H9 (cell line): ENCODE data around the gene DACH1. TPM values are rescaled to one million over a fixed set of nuclear protein-coding genes. Genes with fewer than 3 reads are reported as not detected.

Experiments used
- DNase-seq: peaks from one replicate; pipeline ENCODE4 v3.0.0-alpha.2; 2017
- H2AFZ ChIP-seq: one replicate; pipeline ENCODE4 v1.6.1; 2013; ENCODE audit warnings: mild to moderate bottlenecking, low read length, control low read depth, moderate library complexity
- H2AK5ac ChIP-seq: 2 replicates; pipeline ENCODE4 v1.6.1; 2013; ENCODE audit warnings: low read length, control low read depth, mixed read lengths; ENCODE audit not compliant: insufficient read length
- H2BK120ac ChIP-seq: one replicate; pipeline ENCODE4 v1.6.1; 2013; ENCODE audit warnings: low read depth, mild to moderate bottlenecking, low read length, control low read depth, inconsistent platforms; ENCODE audit not compliant: poor library complexity, severe bottlenecking
- H2BK12ac ChIP-seq: 2 replicates; pipeline ENCODE4 v1.6.1; 2013; ENCODE audit warnings: low read length, control low read depth, mixed read lengths, low read depth; ENCODE audit not compliant: insufficient read length
- H2BK15ac ChIP-seq: 2 replicates; pipeline ENCODE4 v1.6.1; 2013; ENCODE audit warnings: low read depth, low read length, control low read depth
- H2BK20ac ChIP-seq: one replicate; pipeline ENCODE4 v1.6.1; 2013; ENCODE audit warnings: low read depth, mild to moderate bottlenecking, low read length, control low read depth, inconsistent platforms; ENCODE audit not compliant: poor library complexity, severe bottlenecking
- H2BK5ac ChIP-seq: 2 replicates; pipeline ENCODE4 v1.6.1; 2013; ENCODE audit warnings: low read length, control low read depth, mixed read lengths; ENCODE audit not compliant: insufficient read length
- H3K14ac ChIP-seq: 2 replicates; pipeline ENCODE4 v1.6.1; 2013; ENCODE audit warnings: low read length, control low read depth; ENCODE audit not compliant: insufficient read depth
- H3K18ac ChIP-seq: 2 replicates; pipeline ENCODE4 v1.6.1; 2013; ENCODE audit warnings: low read depth, mild to moderate bottlenecking, mixed read lengths, low read length, control low read depth; ENCODE audit not compliant: insufficient read length
- H3K23ac ChIP-seq: 2 replicates; pipeline ENCODE4 v1.6.1; 2013; ENCODE audit warnings: low read length, control low read depth, mixed read lengths, low read depth; ENCODE audit not compliant: insufficient read length
- H3K23me2 ChIP-seq: 2 replicates; pipeline ENCODE4 v1.6.1; 2013; ENCODE audit warnings: low read depth, mild to moderate bottlenecking, mixed read lengths, low read length, control low read depth; ENCODE audit not compliant: insufficient read length, poor library complexity, severe bottlenecking
- H3K27ac ChIP-seq: 2 replicates; pipeline ENCODE4 v1.5.1; 2013; ENCODE audit warnings: low read length, control low read depth, mixed read lengths, low read depth; ENCODE audit not compliant: insufficient read length
- H3K27me3 ChIP-seq: 2 replicates; pipeline ENCODE4 v1.6.1; 2013; ENCODE audit warnings: low read length, control low read depth, inconsistent platforms; ENCODE audit not compliant: insufficient read depth
- H3K4ac ChIP-seq: 2 replicates; pipeline ENCODE4 v1.6.1; 2013; ENCODE audit warnings: low read depth, mild to moderate bottlenecking, control low read depth, inconsistent platforms, low read length, moderate library complexity
- H3K4me1 ChIP-seq: 2 replicates; pipeline ENCODE4 v1.6.1; 2013; ENCODE audit warnings: low read length, control low read depth, inconsistent platforms; ENCODE audit not compliant: insufficient read depth
- H3K4me2 ChIP-seq: 2 replicates; pipeline ENCODE4 v1.6.1; 2013; ENCODE audit warnings: low read length, control low read depth, mixed read lengths; ENCODE audit not compliant: insufficient read length, insufficient read depth
- H3K56ac ChIP-seq: 2 replicates; pipeline ENCODE4 v1.6.1; 2013; ENCODE audit warnings: low read depth, mild to moderate bottlenecking, mixed read lengths, low read length, control low read depth; ENCODE audit not compliant: insufficient read length
- H3K79me1 ChIP-seq: 2 replicates; pipeline ENCODE4 v1.6.1; 2013; ENCODE audit warnings: low read depth, mild to moderate bottlenecking, moderate library complexity, low read length, control low read depth, inconsistent platforms; ENCODE audit not compliant: insufficient read depth, poor library complexity, severe bottlenecking
- H3K79me2 ChIP-seq: 2 replicates; pipeline ENCODE4 v1.6.1; 2013; ENCODE audit warnings: low read length, control low read depth, inconsistent platforms; ENCODE audit not compliant: insufficient read depth
- H3K9ac ChIP-seq: 2 replicates; pipeline ENCODE4 v1.6.1; 2013; ENCODE audit warnings: low read length, control low read depth, mixed read lengths; ENCODE audit not compliant: insufficient read length; ENCODE audit errors: extremely low read depth
- H3K9me3 ChIP-seq: one replicate; pipeline ENCODE4 v1.6.1; 2013; ENCODE audit warnings: low read depth, low read length, inconsistent platforms; ENCODE audit not compliant: control insufficient read depth
- H3T11ph ChIP-seq: one replicate; pipeline ENCODE4 v1.6.1; 2013; ENCODE audit warnings: mild to moderate bottlenecking, low read length, control low read depth, inconsistent platforms
- H4K20me1 ChIP-seq: one replicate; pipeline ENCODE4 v1.6.1; 2013; ENCODE audit not compliant: control insufficient read depth, insufficient read length, insufficient read depth
- H4K5ac ChIP-seq: 2 replicates; pipeline ENCODE4 v1.6.1; 2013; ENCODE audit warnings: low read depth, mild to moderate bottlenecking, mixed read lengths, low read length, control low read depth; ENCODE audit not compliant: insufficient read length
- H4K8ac ChIP-seq: replicated peaks from 2 replicates; pipeline ENCODE4 v1.6.1; 2013; ENCODE audit warnings: low read length, control low read depth, mixed read lengths, low read depth; ENCODE audit not compliant: insufficient read length
- H4K91ac ChIP-seq: 2 replicates; pipeline ENCODE4 v1.6.1; 2013; ENCODE audit warnings: low read depth, mild to moderate bottlenecking, moderate library complexity, mixed read lengths, low read length, control low read depth; ENCODE audit not compliant: insufficient read length
- H3K27ac Mint-ChIP-seq, 3 experiments: 2 replicates in 2 of 3; 3 replicates in 1 of 3; pipeline ENCODE4 v1.8.0; 2020 to 2021; ENCODE audit warnings: mixed read lengths in 3 of 3, mild to moderate bottlenecking in 1 of 3, moderate library complexity in 1 of 3
- H3K27me3 Mint-ChIP-seq: 2 replicates; pipeline ENCODE4 v1.8.0; 2021; ENCODE audit warnings: low read depth, mild to moderate bottlenecking, moderate library complexity, mixed read lengths
- H3K36me3 Mint-ChIP-seq, 3 experiments: 2 replicates in 2 of 3; 3 replicates in 1 of 3; pipeline ENCODE4 v1.8.0; 2020 to 2021; ENCODE audit warnings: low read depth in 3 of 3, mixed read lengths in 3 of 3; ENCODE audit not compliant: insufficient read depth in 1 of 3
- H3K4me1 Mint-ChIP-seq, 2 experiments: 2 replicates each; pipeline ENCODE4 v1.8.0; 2020; ENCODE audit warnings: mixed read lengths in 2 of 2
- H3K4me3 Mint-ChIP-seq, 2 experiments: 2 replicates in 1 of 2; 3 replicates in 1 of 2; pipeline ENCODE4 v1.8.0; 2020 to 2021; ENCODE audit warnings: mild to moderate bottlenecking in 2 of 2, mixed read lengths in 2 of 2, moderate library complexity in 1 of 2
- H3K9me3 Mint-ChIP-seq, 2 experiments: 2 replicates in 1 of 2; 3 replicates in 1 of 2; pipeline ENCODE4 v1.8.0; 2020; ENCODE audit warnings: mild to moderate bottlenecking in 2 of 2, mixed read lengths in 2 of 2, moderate library complexity in 1 of 2
- CTCF ChIP-seq: fragments of 200-600 bp; sonication (generic); conservative IDR thresholded peaks from 3 replicates; pipeline ENCODE4 v1.8.0; 2021; ENCODE audit warnings: antibody characterized with exemption, mild to moderate bottlenecking
- total RNA-seq: library from RNA; stranded (reverse); gene quantifications from 2 replicates; pipeline ENCODE4 v1.2.1, GENCODE V29; 2021

DACH1 gene
- total RNA-seq, 1 experiment from 2014 or later = not detected

- no peak overlapping the region for H3K27ac Mint-ChIP-seq
- H4K20me1 ChIP-seq = no peaks in the 10 kb centered on the region
- H3T11ph ChIP-seq = no peak overlapping the region
- no peak overlapping the region for H2BK15ac ChIP-seq
- H2BK5ac ChIP-seq = no peak overlapping the region
- no peak overlapping the region for H2BK12ac ChIP-seq
- DNase-seq = no peak
- no peak overlapping the region for H3K4me3 Mint-ChIP-seq
- TF ChIP-seq CTCF = no peak
- H3K9ac ChIP-seq = no peak overlapping the region
- no peak overlapping the region for H2AFZ ChIP-seq
- no peaks in the 10 kb centered on the region for H3K23me2 ChIP-seq
- no peaks in the 10 kb centered on the region for H3K79me2 ChIP-seq
- no peaks in the 10 kb centered on the region for H3K9me3 ChIP-seq
- no peak overlapping the region for H4K5ac ChIP-seq
- H3K27me3 ChIP-seq = no peaks in the 10 kb centered on the region
- no peak overlapping the region for H3K14ac ChIP-seq
- no peaks in the 10 kb centered on the region for H3K4me1 Mint-ChIP-seq
- H4K91ac ChIP-seq = no peak overlapping the region
- H3K4me2 ChIP-seq = no peak overlapping the region
- no peak overlapping the region for H3K23ac ChIP-seq
- H2BK20ac ChIP-seq = no peak overlapping the region
- H3K4me1 ChIP-seq = no peaks in the 10 kb centered on the region
- no peaks in the 10 kb centered on the region for H3K27me3 Mint-ChIP-seq
- H3K9me3 Mint-ChIP-seq = no peaks in the 10 kb centered on the region
- H3K36me3 Mint-ChIP-seq = no peaks in the 10 kb centered on the region
- no peaks in the 10 kb centered on the region for H3K79me1 ChIP-seq
- H3K56ac ChIP-seq = no peak overlapping the region
- no peak overlapping the region for H2BK120ac ChIP-seq
- no peak overlapping the region for H2AK5ac ChIP-seq
- no peak overlapping the region for H3K4ac ChIP-seq
- no peak overlapping the region for H3K18ac ChIP-seq
- no peak overlapping the region for H3K27ac ChIP-seq
- no peak overlapping the region for H4K8ac ChIP-seq
These were observed 407.3 kb downstream of the DACH1 start for GRCh38 chr13:71459708-71460107.
